Measurements from ENCODE around the gene NDUFS2.

- TF ChIP-seq E2F4 (IDR thresholded peaks at IDR 0.05; ENCODE audit: low read depth, low read length) (no peak), EZH2 (IDR thresholded peaks at IDR 0.05; ENCODE audit: borderline replicate concordance, control insufficient read depth, low read depth, low read length) (no peak), PBX3 (IDR thresholded peaks at IDR 0.05; ENCODE audit: insufficient replicate concordance, low read depth, low read length) (no peak), JUND (IDR thresholded peaks at IDR 0.05; ENCODE audit: low read depth, low read length) (no peak), REST (IDR thresholded peaks at IDR 0.05; ENCODE audit: low read depth, low read length) (no peak), ATF3 (IDR thresholded peaks at IDR 0.05; ENCODE audit: borderline replicate concordance, extremely low read depth, low read depth, low read length) (no peak), STAT3 (IDR thresholded peaks at IDR 0.05; ENCODE audit: low read depth, low read length) (no peak), NFXL1 (IDR thresholded peaks at IDR 0.05; ENCODE audit: borderline replicate concordance) (no peak), TCF12 (IDR thresholded peaks at IDR 0.05; ENCODE audit: low read depth, low read length) (no peak), POLR2A (IDR thresholded peaks at IDR 0.05; ENCODE audit: low read depth, low read length) (no peak), CHD2 (IDR thresholded peaks at IDR 0.05; ENCODE audit: borderline replicate concordance, low read depth, low read length) (no peak)
- TF ChIP-seq, protein P1, sequence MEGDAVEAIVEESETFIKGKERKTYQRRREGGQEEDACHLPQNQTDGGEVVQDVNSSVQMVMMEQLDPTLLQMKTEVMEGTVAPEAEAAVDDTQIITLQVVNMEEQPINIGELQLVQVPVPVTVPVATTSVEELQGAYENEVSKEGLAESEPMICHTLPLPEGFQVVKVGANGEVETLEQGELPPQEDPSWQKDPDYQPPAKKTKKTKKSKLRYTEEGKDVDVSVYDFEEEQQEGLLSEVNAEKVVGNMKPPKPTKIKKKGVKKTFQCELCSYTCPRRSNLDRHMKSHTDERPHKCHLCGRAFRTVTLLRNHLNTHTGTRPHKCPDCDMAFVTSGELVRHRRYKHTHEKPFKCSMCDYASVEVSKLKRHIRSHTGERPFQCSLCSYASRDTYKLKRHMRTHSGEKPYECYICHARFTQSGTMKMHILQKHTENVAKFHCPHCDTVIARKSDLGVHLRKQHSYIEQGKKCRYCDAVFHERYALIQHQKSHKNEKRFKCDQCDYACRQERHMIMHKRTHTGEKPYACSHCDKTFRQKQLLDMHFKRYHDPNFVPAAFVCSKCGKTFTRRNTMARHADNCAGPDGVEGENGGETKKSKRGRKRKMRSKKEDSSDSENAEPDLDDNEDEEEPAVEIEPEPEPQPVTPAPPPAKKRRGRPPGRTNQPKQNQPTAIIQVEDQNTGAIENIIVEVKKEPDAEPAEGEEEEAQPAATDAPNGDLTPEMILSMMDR (IDR thresholded peaks at IDR 0.05 in 2 of 3, conservative IDR thresholded peaks at IDR 0.05 in 1 of 3; ENCODE audit: control insufficient read depth in 2 of 3, extremely low read depth in 1 of 3, insufficient read depth in 1 of 3, low read depth in 3 of 3, low read length in 3 of 3), result no peak
Observed at GRCh38 chr1:161197560-161198193, 4.5 kb upstream of the NDUFS2 start.
